Testis (tissue), 5 donors: ENCODE measurements around the gene GRIN1. TPM values are rescaled to one million over a fixed set of nuclear protein-coding genes. Genes with fewer than 3 reads are reported as not detected.

Experiments used
- DNase-seq: peaks from one replicate; pipeline ENCODE4 v3.0.0-alpha.2; 2019
- H3K27ac ChIP-seq, 2 donors: fragments of 200-600 bp; sonication (generic); one replicate each; pipeline ENCODE4 v1.5.1; 2019
- H3K27me3 ChIP-seq: fragments of 200-600 bp; sonication (generic); one replicate; pipeline ENCODE4 v1.5.1; 2019
- H3K36me3 ChIP-seq: fragments of 200-600 bp; sonication (generic); one replicate; pipeline ENCODE4 v1.5.1; 2017; ENCODE audit warnings: low read depth; ENCODE audit errors: missing control alignments
- H3K4me1 ChIP-seq: fragments of 200-600 bp; sonication (generic); one replicate; pipeline ENCODE4 v1.5.1; 2019
- H3K4me3 ChIP-seq, 2 donors: fragments of 200-600 bp; sonication (generic); one replicate each; pipeline ENCODE4 v1.5.1; 2017 to 2019
- H3K9me3 ChIP-seq: fragments of 200-600 bp; sonication (generic); one replicate; pipeline ENCODE4 v1.5.1; 2017
- CTCF ChIP-seq, 3 experiments: fragments of 450-650 bp in 2 of 3; fragments of 200-600 bp in 1 of 3; sonication (generic) in 1 of 3; IDR thresholded peaks; one replicate each; pipeline ENCODE4 v1.5.1; 2016 to 2019; ENCODE audit warnings: antibody characterized with exemption in 3 of 3, mild to moderate bottlenecking in 2 of 3, moderate library complexity in 1 of 3
- POLR2A ChIP-seq: fragments of 450-650 bp; IDR thresholded peaks from one replicate; pipeline ENCODE4 v1.6.1; 2017; ENCODE audit warnings: antibody characterized with exemption, mild to moderate bottlenecking, moderate library complexity
- WGBS, 2 donors: methylation state at CpG; one replicate each; pipeline ENCODE4 v1.1.5; 2018; 5-methylcytosine and 5-hydroxymethylcytosine counted together
- intact Hi-C: fragments of 100-400 bp; cut with DNase I; formaldehyde crosslinking; loops from one replicate; pipeline ENCODE4 v1.15.1; 2023; ENCODE audit warnings: low total_unique reads
- long read RNA-seq, 2 donors: transcript quantifications; one replicate each; lab custom pipeline, GENCODE V29; 2026
- polyA plus RNA-seq: library from polyadenylated mRNA; stranded (reverse); fragments of 350-450 nt; fragmentation: Illumina TruSeq; extraction: RNeasy Lipid Tissue Mini Kit (QIAGEN cat#74804); gene quantifications from one replicate; pipeline ENCODE4 v1.2.3, GENCODE V29; 2014; ENCODE audit warnings: low read depth, low replicate concordance; ENCODE audit not compliant: insufficient read depth
- total RNA-seq, 2 donors: library from RNA; depleted of rRNA; stranded (reverse); fragments of >200 nt; gene quantifications; one replicate each; pipeline ENCODE4 v1.2.3, GENCODE V29; 2016

GRIN1 gene
- total RNA-seq, result 1 to 10 TPM; 1.5 to 3.8 TPM
- polyA plus RNA-seq, result 0.79 TPM
- long read RNA-seq, donor 1, result 0 reads
- long read RNA-seq, donor 2, partial matches to known transcripts, result 0 of 1 reads
- long read RNA-seq, donor 2, other reads (novel, unspliced or antisense), result 0 of 1 reads

GRCh38 chr9:137138722-137139467, at the start of gene GRIN1:
TSS of gene GRIN1 (plus strand) at chr9:137139154. CDS start at chr9:137139487, 333 bp downstream.
- Histone ChIP-seq H3K9me3 (no peaks in the 10 kb centered on the region), H3K4me1 (no peaks in the 10 kb centered on the region), H3K27ac (no peak within 1 kb of the TSS), H3K4me3 (peak within 1 kb of the TSS; percentile 6 to 23), H3K36me3 (no peaks in the 10 kb centered on the region), H3K27me3 (no peaks in the 10 kb centered on the region)
- intact Hi-C loops, result no loop called here
- 13% methylated on average over 16 of the region's 104 CpGs; no CpG with 5 or more reads in 1 of the 2 donors for WGBS, 2 donors
- no peak for DNase-seq
- no peak for TF ChIP-seq POLR2A

GRCh38 chr9:137089232-137089947, 49.6 kb upstream of the GRIN1 start:
- TF ChIP-seq CTCF (IDR thresholded peaks at IDR 0.05) (no peak), POLR2A (no peak)
- intact Hi-C loops, result no loop called here
- no peak overlapping the region for H3K27ac ChIP-seq
- peaks cover 17% of the 10 kb centered on the region for H3K4me1 ChIP-seq
- no peaks in the 10 kb centered on the region for H3K9me3 ChIP-seq
- no peaks in the 10 kb centered on the region for H3K36me3 ChIP-seq
- H3K27me3 ChIP-seq, result no peaks in the 10 kb centered on the region
- H3K4me3 ChIP-seq, result no peak overlapping the region
- WGBS, 2 donors, result 74 to 76% methylated on average over 11 of the region's 11 CpGs
- no peak for DNase-seq

- no peaks in the 10 kb centered on the region for H3K4me1 ChIP-seq
- no peaks in the 10 kb centered on the region for H3K27me3 ChIP-seq
- intact Hi-C loops, result no loop called here
- no peaks in the 10 kb centered on the region for H3K9me3 ChIP-seq
- 84 to 87% methylated on average over 27 to 30 of the region's 30 CpGs for WGBS, 2 donors
- no peaks in the 10 kb centered on the region for H3K36me3 ChIP-seq
- no peak overlapping the region for H3K27ac ChIP-seq
- DNase-seq, result no peak
- no peak overlapping the region for H3K4me3 ChIP-seq
- TF ChIP-seq CTCF (IDR thresholded peaks at IDR 0.05) (no peak), POLR2A (no peak)
These were observed 43.1 kb upstream of the GRIN1 start for GRCh38 chr9:137095664-137096517.

GRCh38 chr9:137096785-137097546, 42.0 kb upstream of the GRIN1 start:
- H3K36me3 ChIP-seq, result no peaks in the 10 kb centered on the region
- TF ChIP-seq POLR2A, result no peak
- TF ChIP-seq CTCF (IDR thresholded peaks at IDR 0.05), result no peak
- 92 to 93% methylated on average over 31 of the region's 31 CpGs for WGBS, 2 donors
- intact Hi-C loops, result no loop called here
- DNase-seq, result no peak
- no peak overlapping the region for H3K4me3 ChIP-seq
- H3K27me3 ChIP-seq, result no peaks in the 10 kb centered on the region
- H3K27ac ChIP-seq, result no peak overlapping the region
- H3K4me1 ChIP-seq, result no peaks in the 10 kb centered on the region
- no peaks in the 10 kb centered on the region for H3K9me3 ChIP-seq
